Measurements from ENCODE around the gene IER5L. TPM values are rescaled to one million over a fixed set of nuclear protein-coding genes. Genes with fewer than 3 reads are reported as not detected.

Gene IER5L
- total and polyA plus RNA-seq, 2 of the 8 experiments (the other 6 are each of a cell fraction or from before 2014, with no cell fraction given) = 0.65 to 1.0 TPM

DNA sequence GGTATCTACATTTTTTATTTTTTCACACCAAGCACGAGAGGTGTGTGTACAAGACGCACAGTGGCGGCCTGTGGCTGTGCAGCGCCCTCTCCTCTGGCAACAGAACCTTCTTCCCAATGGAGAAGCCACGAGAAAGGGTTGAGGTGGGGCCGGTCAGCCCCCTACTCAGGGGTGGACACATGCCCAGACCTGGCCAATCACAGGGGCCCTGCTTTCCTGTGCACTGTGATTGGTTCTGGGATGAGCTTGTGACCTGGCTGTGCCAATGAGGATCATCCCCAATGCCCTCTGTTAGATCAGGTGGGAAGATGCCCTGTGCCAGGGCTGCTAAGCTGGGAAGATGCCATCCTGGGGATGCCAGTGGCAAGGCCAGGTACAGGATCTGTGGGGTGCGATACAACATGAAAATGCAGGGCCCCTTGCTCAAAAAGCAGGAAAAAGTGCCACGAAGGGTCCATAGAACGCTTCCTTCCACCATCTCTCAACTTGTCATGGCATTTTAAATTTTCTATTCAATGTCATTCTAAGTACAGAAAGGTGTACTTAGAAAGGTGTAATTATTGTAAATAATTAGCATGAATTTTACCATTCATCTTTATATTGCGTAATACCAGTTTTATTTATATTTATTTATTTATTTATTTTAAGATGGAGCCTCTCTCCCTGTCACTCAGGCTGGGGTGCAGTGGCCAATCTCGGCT lies 15.4 kb downstream of the IER5L start:
- Histone ChIP-seq H2BK20ac (ENCODE audit: low read length) (no peak overlapping the region), H3K9ac (replicated peaks in 1 of 4; ENCODE audit: extremely low read depth in 1 of 4, low read depth in 3 of 4, low read length in 3 of 4) (no peak overlapping the region), H3K14ac (ENCODE audit: insufficient read length) (no peak overlapping the region), H3K79me1 (ENCODE audit: low read depth, low read length) (no peaks in the 10 kb centered on the region), H3K4me1 (replicated peaks in 1 of 4; ENCODE audit: control insufficient read depth in 3 of 4, insufficient read depth in 4 of 4, low read length in 3 of 4) (peaks cover 5 to 14% (median 9%) of the 10 kb centered on the region in 4 experiments; a peak in 6 of 7 replicates), H3K56ac (replicated peaks; ENCODE audit: insufficient read length, low read depth, low read length) (no peak overlapping the region), H2BK12ac (ENCODE audit: low read depth, low read length) (0 out of 2 replicates have a peak overlapping the region, but pooled peaks have one; percentile 60), H3K27ac (ENCODE audit: low read depth, low read length) (no peak overlapping the region), H2BK5ac (ENCODE audit: low read depth, low read length) (no peak overlapping the region), H3K4me3 (ENCODE audit: extremely low read depth in 1 of 4, insufficient read depth in 2 of 4, low read depth in 3 of 4, low read length in 4 of 4) (no peak overlapping the region), H3K18ac (ENCODE audit: extremely low read depth, low read length) (no peak overlapping the region), H3K4ac (replicated peaks; ENCODE audit: insufficient read length, low read depth, low read length) (no peak overlapping the region), H4K20me1 (replicated peaks in 1 of 2; ENCODE audit: control insufficient read depth in 1 of 2, insufficient read depth in 2 of 2, low read length in 2 of 2) (peaks cover 0 to 2% of the 10 kb centered on the region in 2 experiments), H4K5ac (ENCODE audit: insufficient read length, low read depth, low read length) (no peak overlapping the region), H3K9me3 (ENCODE audit: insufficient read depth in 2 of 2, low read depth in 1 of 2, low read length in 1 of 2) (no peaks in the 10 kb centered on the region), H3K79me2 (ENCODE audit: control insufficient read depth in 1 of 2, insufficient read depth in 2 of 2, low read length in 2 of 2) (no peaks in the 10 kb centered on the region), H3K36me3 (ENCODE audit: control insufficient read depth in 2 of 4, insufficient read depth in 4 of 4, low read length in 3 of 4) (no peaks in the 10 kb centered on the region), H3K23me2 (ENCODE audit: low read depth, low read length) (0 out of 2 replicates have a peak, but pooled peaks cover 2% of the 10 kb centered on the region), H2AK5ac (ENCODE audit: low read depth, low read length) (no peak overlapping the region), H4K8ac (ENCODE audit: extremely low read depth, insufficient read depth, low read length) (no peak overlapping the region), H4K91ac (replicated peaks; ENCODE audit: insufficient read length, low read length) (no peak overlapping the region), H3K4me2 (ENCODE audit: insufficient read depth in 1 of 2, low read depth in 2 of 2, low read length in 2 of 2) (no peak overlapping the region), H2BK120ac (replicated peaks; ENCODE audit: low read depth, low read length) (no peak overlapping the region), H3K27me3 (replicated peaks in 1 of 4; ENCODE audit: control insufficient read depth in 3 of 4, extremely low read depth in 1 of 4, insufficient read depth in 3 of 4, low read length in 3 of 4) (no peaks in the 10 kb centered on the region), H3K23ac (ENCODE audit: insufficient read length) (no peak overlapping the region), H2AFZ (ENCODE audit: low read length) (no peak overlapping the region), H2BK15ac (ENCODE audit: low read length) (no peak overlapping the region)
- 92% methylated on average over 11 of the region's 11 CpGs; no CpG with 5 or more reads in 1 of the 2 experiments for WGBS, 2 experiments (ENCODE audit: extremely low coverage in 1 of 2, insufficient coverage in 1 of 2, insufficient read length in 1 of 2, insufficient replicate concordance in 2 of 2, low coverage in 1 of 2, low lambda C conversion rate in 2 of 2, missing lambda C conversion rate in 1 of 2)
- no peak for FAIRE-seq
- no peak for DNase-seq (ENCODE audit: low read depth in 1 of 2, low spot score in 2 of 2)
- CTCF ChIA-PET (ENCODE audit: partially characterized antibody) = interaction anchor here (1.2 to 36.8 kb wide), 4 partner anchors 10 to 120 kb away, joined by 3 to 831 read pairs (median 418); partner anchors contain the start of gene IER5L
- TF ChIP-seq BRCA1 (IDR thresholded peaks at IDR 0.05; ENCODE audit: low read depth, low read length) (no peak), SP2 (IDR thresholded peaks at IDR 0.05; ENCODE audit: low read length) (no peak), ASH2L (IDR thresholded peaks at IDR 0.05; ENCODE audit: low read length) (no peak), CEBPB (IDR thresholded peaks at IDR 0.05; ENCODE audit: low read depth, low read length) (peak; percentile 80; the same call in 1 of the 2 replicates)
- TF ChIP-seq, protein P1, sequence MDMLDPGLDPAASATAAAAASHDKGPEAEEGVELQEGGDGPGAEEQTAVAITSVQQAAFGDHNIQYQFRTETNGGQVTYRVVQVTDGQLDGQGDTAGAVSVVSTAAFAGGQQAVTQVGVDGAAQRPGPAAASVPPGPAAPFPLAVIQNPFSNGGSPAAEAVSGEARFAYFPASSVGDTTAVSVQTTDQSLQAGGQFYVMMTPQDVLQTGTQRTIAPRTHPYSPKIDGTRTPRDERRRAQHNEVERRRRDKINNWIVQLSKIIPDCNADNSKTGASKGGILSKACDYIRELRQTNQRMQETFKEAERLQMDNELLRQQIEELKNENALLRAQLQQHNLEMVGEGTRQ (IDR thresholded peaks at IDR 0.05; ENCODE audit: low read length) = peak; percentile 74
- POLR2A ChIA-PET (ENCODE audit: partially characterized antibody) = interaction anchor here (0.6 to 4.8 kb wide), 4 partner anchors 9 to 21 kb away, joined by 3 to 21 read pairs (median 4); partner anchors contain the start of gene IER5L
